ENCODE results near the gene DIS3. TPM values are rescaled to one million over a fixed set of nuclear protein-coding genes. Genes with fewer than 3 reads are reported as not detected.

Gene DIS3
- total and polyA plus RNA-seq, 9 of the 15 experiments (the other 6 are each of a cell fraction or from before 2014, with no cell fraction given): 6.0 to 48.9 (median 34.2) TPM

- ChIA-PET CTCF (ENCODE audit: low intra/inter-chr PET ratio) (no interaction called here), POLR2A (no interaction called here)
- Histone ChIP-seq H3K4me2 (ENCODE audit: insufficient read depth, low read length) (no peak overlapping the region), H3K9me1 (ENCODE audit: control insufficient read depth, insufficient read depth, low read length) (no peaks in the 10 kb centered on the region), H3K4me1 (replicated peaks in 1 of 2; ENCODE audit: control insufficient read depth in 2 of 2, insufficient read depth in 2 of 2, low read length in 2 of 2) (no peaks in the 10 kb centered on the region), H2AFZ (ENCODE audit: low read depth, low read length) (no peak overlapping the region), H3K27ac (ENCODE audit: extremely low read depth, low read depth, low read length) (no peak overlapping the region), H3K4me3 (no peak overlapping the region), H3K79me2 (ENCODE audit: control insufficient read depth, insufficient read depth, low read length) (peaks cover 4% of the 10 kb centered on the region; the same call in 1 of the 3 replicates), H4K20me1 (replicated peaks; ENCODE audit: control insufficient read depth, insufficient read depth, low read length) (no peaks in the 10 kb centered on the region), H3K9me3 (replicated peaks; ENCODE audit: control insufficient read depth, insufficient read depth, low read depth, low read length) (no peaks in the 10 kb centered on the region), H3K36me3 (ENCODE audit: control insufficient read depth, insufficient read depth, low read length) (peaks cover 82% of the 10 kb centered on the region), H3K9ac (ENCODE audit: insufficient read depth in 1 of 2, low read depth in 2 of 2, low read length in 2 of 2) (no peak overlapping the region), H3K27me3 (ENCODE audit: control insufficient read depth in 2 of 2, insufficient read depth in 2 of 2, low read length in 2 of 2) (no peaks in the 10 kb centered on the region)
- WGBS (ENCODE audit: insufficient coverage, low coverage, missing lambda C conversion rate): 83% methylated on average over 1 of the region's 6 CpGs
- ATAC-seq: no peak
- BruUV-seq (replicated peaks): no TSS peak
- intact Hi-C loops (cut with micrococcal nuclease) (no loop called here), in situ Hi-C loops (cut with MboI) (no loop called here)
- DNase-seq (ENCODE audit: extremely low read depth in 1 of 4, low spot score in 3 of 4): no peak
- no peak for FAIRE-seq
- TF ChIP-seq SIX5 (IDR thresholded peaks at IDR 0.05; ENCODE audit: borderline replicate concordance in 1 of 2, insufficient read depth in 1 of 2, low read depth in 1 of 2, low read length in 2 of 2) (no peak), PRPF4 (IDR thresholded peaks at IDR 0.05; ENCODE audit: insufficient read depth, low read depth, low read length, poor library complexity, severe bottlenecking) (no peak), EP300 (IDR thresholded peaks at IDR 0.05; ENCODE audit: low read length) (no peak), ATF6 (CRISPR knock-in tag; IDR thresholded peaks at IDR 0.05) (no peak), HMGN3 (IDR thresholded peaks at IDR 0.05; ENCODE audit: borderline replicate concordance, extremely low read depth, insufficient read length, low read depth, low read length) (no peak), CXXC5 (CRISPR knock-in tag; IDR thresholded peaks at IDR 0.05) (no peak), ZNF143 (CRISPR knock-in tag; IDR thresholded peaks at IDR 0.05) (no peak), ZNF764 (CRISPR knock-in tag; IDR thresholded peaks at IDR 0.05; ENCODE audit: low read depth) (no peak), ZNF592 (IDR thresholded peaks at IDR 0.05) (no peak), ARID2 (IDR thresholded peaks at IDR 0.05) (no peak), E2F5 (CRISPR knock-in tag; IDR thresholded peaks at IDR 0.05) (no peak), TAL1 (IDR thresholded peaks at IDR 0.05) (no peak), ZC3H4 (CRISPR knock-in tag; IDR thresholded peaks at IDR 0.05; ENCODE audit: borderline replicate concordance) (no peak), ETV6 (IDR thresholded peaks at IDR 0.05; ENCODE audit: borderline replicate concordance in 1 of 2, low read depth in 2 of 2, low read length in 1 of 2) (no peak), ETV6 (CRISPR knock-in tag; IDR thresholded peaks at IDR 0.05; ENCODE audit: borderline replicate concordance) (no peak), ATF7 (IDR thresholded peaks at IDR 0.05) (no peak), GTF2E2 (tag; IDR thresholded peaks at IDR 0.05) (no peak)
Measured at GRCh38 chr13:72754111-72754510, 27.6 kb downstream of the DIS3 start.
